ENCODE data around the gene LSAMP. TPM values are rescaled to one million over a fixed set of nuclear protein-coding genes. Genes with fewer than 3 reads are reported as not detected.
"Not testable (repeated sequence)": the region's sequence is repeated elsewhere in the genome, so short reads cannot be mapped to it uniquely, and the experiment has no call there.

LSAMP gene
- total RNA-seq, 1 donor from 2014 or later, result 5.0 TPM

DNA sequence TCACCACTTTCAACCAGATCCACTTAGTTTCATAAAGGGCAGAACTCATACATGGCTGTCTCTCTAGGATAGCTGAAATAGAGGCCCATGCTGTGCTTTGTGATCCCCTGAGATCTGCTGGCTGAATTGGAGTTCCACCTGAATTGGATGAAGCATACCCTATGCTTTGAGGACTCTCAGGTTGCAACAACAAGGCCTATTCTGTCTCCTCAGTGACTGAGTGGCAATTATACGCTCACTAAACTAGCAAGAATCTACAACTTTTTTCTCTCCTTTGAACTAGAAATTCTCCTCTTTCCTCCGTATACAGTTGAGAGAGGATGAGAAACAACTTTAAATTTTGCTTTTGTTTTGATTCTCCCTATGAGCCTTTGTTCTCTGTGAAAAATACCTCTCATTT lies 348.7 kb downstream of the LSAMP start:
- intact Hi-C loops (cut with DNase I), result no loop called here
- DNase-seq (ENCODE audit: missing footprints) (no peak), ATAC-seq (no peak)

DNA sequence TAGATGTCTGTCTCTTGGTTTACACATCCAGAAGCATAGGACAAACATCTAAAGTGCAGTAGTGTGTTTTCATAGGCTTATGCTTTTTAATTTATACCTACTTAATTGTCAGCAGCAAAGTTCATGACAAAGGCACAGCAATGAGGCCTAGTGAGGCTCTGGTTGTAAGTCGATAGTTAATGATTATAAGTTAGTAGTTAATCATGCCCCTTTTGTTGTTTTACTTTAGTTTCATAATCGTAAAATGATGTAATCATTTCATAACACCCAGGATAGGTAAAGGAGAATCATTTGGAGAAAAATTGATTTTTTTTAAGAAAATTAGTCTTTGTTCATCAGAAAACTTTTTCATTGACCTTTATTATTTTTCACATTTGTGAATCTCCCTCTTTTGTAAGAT lies 351.9 kb downstream of the LSAMP start:
- intact Hi-C loops (cut with DNase I), result no loop called here
- DNase-seq (ENCODE audit: missing footprints) (no peak), ATAC-seq (no peak)

DNA sequence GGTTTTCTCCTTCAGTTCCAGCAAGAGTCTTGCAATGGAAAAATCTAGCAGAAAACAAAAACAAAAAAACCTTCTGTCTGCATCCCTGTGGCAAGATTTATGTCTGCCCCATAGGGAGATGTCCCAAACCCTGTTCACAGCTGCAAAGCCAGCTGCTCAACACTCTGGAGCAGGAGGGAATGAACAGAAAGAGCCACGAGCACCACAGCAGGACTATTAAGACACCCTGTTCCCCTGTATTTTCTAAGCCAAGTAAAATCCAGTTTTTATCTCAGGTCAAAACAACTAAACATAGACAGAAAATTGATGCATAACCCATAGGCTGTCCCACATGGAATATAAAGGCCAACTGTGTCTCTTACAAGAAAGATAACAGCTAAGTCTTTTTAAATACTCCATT lies 357.9 kb downstream of the LSAMP start:
- DNase-seq (ENCODE audit: missing footprints), result no peak
- ATAC-seq, result peak; percentile 67
- intact Hi-C loops (cut with DNase I), result no loop called here

- DNase-seq (ENCODE audit: missing footprints) (no peak), ATAC-seq (no peak)
- intact Hi-C loops (cut with DNase I), result no loop called here
These were observed 360.1 kb downstream of the LSAMP start for GRCh38 chr3:116084999-116085791.

- intact Hi-C loops (cut with DNase I), result no loop called here
- DNase-seq (ENCODE audit: missing footprints), result no peak
These were observed 361.6 kb downstream of the LSAMP start for GRCh38 chr3:116083683-116084082.

GRCh38 chr3:116078561-116078960 lies 366.7 kb downstream of the LSAMP start:
- DNase-seq (ENCODE audit: missing footprints) (no peak), ATAC-seq (no peak)
- intact Hi-C loops (cut with DNase I), result no loop called here

More at GRCh38 chr3:116083683-116084082, 361.6 kb downstream of the LSAMP start:
- no peak for ATAC-seq

- no peak for ATAC-seq
- intact Hi-C loops (cut with DNase I), result no loop called here
- DNase-seq (ENCODE audit: missing footprints), result no peak
These were observed 367.7 kb downstream of the LSAMP start for GRCh38 chr3:116077557-116077956.

GRCh38 chr3:116077059-116077458 lies 368.2 kb downstream of the LSAMP start:
- ATAC-seq (no peak), DNase-seq (ENCODE audit: missing footprints) (no peak)
- intact Hi-C loops (cut with DNase I), result no loop called here

DNA sequence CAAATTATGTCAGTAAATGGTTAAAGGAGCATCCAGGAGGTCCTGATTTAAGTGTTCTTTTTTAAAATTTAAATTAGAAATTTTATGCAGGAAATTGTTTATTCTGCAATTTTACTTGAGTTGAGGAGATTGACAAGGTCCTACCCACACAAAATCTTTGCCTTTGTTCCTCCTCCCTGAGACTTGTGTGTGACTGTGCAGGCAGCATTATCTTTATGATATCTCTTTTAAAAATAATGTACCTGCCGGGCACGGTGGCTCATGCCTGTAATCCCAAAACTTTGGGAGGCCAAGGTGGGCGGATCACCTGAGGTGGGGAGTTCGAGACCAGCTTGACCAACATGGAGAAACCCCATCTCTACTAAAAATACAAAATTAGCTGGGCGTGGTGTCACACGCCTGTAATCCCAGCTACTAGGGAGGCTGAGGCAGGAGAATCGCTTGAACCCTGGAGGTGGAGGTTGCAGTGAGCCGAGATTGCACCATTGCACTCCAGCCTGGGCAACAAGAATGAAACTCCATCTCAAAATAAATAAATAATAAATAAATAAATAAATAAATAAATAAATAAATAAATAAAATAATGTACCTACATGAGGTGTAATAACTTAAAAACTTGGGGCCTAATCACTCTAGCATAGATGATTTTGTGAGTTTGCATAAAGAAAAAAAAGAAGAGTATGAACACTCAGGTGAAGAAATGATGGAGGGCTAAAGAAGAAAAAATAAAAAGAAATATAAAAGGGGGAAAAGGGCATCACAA lies 374.6 kb downstream of the LSAMP start:
- intact Hi-C loops (cut with DNase I); ATAC-seq; DNase-seq (ENCODE audit: missing footprints): not testable (repeated sequence)

DNA sequence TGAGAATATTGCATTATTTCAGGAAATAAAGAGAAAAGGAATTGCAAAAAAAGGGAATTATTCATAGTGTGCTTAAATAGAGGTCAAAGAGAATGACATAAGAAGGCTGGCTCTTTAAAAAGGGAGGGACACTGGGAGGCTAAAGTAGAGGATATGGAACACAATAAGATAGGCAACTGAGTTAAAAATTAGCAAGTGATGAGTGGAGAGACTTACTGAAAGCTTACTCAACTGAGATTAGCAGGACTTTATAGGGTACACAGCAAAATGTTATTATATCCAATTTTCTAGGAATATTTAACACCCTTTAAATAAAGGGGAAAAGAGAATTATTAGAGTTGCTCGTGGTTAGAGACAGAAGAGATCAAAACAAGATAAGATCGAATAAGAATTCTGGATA lies 375.2 kb downstream of the LSAMP start:
- intact Hi-C loops (cut with DNase I), result no loop called here
- DNase-seq (ENCODE audit: missing footprints), result no peak

GRCh38 chr3:116069024-116069423 lies 376.3 kb downstream of the LSAMP start:
- ATAC-seq (no peak), DNase-seq (ENCODE audit: missing footprints) (no peak)
- intact Hi-C loops (cut with DNase I), result no loop called here

More for the DNA sequence above, 375.2 kb downstream of the LSAMP start:
- ATAC-seq, result no peak

DNA sequence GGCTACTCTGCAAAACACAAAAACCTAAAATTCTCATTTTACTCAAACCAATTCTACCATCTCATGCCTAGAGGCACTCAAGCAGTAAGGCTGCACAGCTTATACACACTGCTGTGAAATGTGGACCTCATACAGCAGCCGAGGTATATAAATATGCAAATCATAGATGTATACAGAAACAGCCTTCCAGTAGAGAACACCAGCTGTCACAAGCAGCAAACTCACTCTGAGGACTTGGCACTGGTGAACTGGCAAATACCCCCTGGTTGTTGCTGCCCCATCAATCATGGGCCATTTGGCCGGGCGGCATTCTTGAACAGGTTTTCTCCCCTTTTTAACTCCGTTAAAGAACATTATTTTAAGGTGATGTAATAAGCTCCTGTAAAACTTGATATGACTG lies 378.0 kb downstream of the LSAMP start:
- intact Hi-C loops (cut with DNase I), result no loop called here
- no peak for ATAC-seq
- DNase-seq (ENCODE audit: missing footprints), result no peak

DNA sequence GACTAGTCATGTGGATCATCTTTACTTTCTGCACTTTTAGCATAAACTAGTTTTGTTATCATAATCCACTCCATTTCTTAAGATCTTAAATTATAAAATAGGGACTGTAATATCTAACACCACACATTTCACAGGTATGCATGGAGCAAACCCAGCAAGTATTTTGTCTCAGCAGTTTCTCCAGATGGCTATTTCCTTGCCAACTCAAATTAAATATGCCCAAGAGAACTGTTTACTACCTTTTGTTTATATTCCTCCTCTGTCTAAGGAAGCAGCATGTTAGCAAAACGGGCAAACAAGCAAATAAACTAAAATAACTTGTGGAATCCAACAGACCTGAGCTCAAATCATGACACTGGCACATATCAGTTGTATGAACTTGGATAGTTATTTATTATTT lies 379.8 kb downstream of the LSAMP start:
- no peak for DNase-seq (ENCODE audit: missing footprints)
- ATAC-seq, result no peak
- intact Hi-C loops (cut with DNase I), result no loop called here

GRCh38 chr3:116064646-116065045 lies 380.6 kb downstream of the LSAMP start:
- no peak for DNase-seq (ENCODE audit: missing footprints)
- intact Hi-C loops (cut with DNase I), result no loop called here
- ATAC-seq, result no peak

GRCh38 chr3:116059421-116060096 lies 385.7 kb downstream of the LSAMP start:
- intact Hi-C loops (cut with DNase I), result no loop called here
- ATAC-seq, result no peak

GRCh38 chr3:116058844-116059243 lies 386.4 kb downstream of the LSAMP start:
- intact Hi-C loops (cut with DNase I), result no loop called here
- no peak for ATAC-seq
- no peak for DNase-seq (ENCODE audit: missing footprints)

More at GRCh38 chr3:116059421-116060096, 385.7 kb downstream of the LSAMP start:
- DNase-seq (ENCODE audit: missing footprints), result no peak

- intact Hi-C loops (cut with DNase I), result no loop called here
- DNase-seq (ENCODE audit: missing footprints) (no peak), ATAC-seq (no peak)
These were observed 387.8 kb downstream of the LSAMP start for GRCh38 chr3:116057400-116058006.

GRCh38 chr3:116056280-116056679 lies 389.0 kb downstream of the LSAMP start:
- DNase-seq (ENCODE audit: missing footprints) (no peak), ATAC-seq (no peak)
- intact Hi-C loops (cut with DNase I), result no loop called here

GRCh38 chr3:116053017-116053416 lies 392.3 kb downstream of the LSAMP start:
- no peak for DNase-seq (ENCODE audit: missing footprints)
- no peak for ATAC-seq
- intact Hi-C loops (cut with DNase I), result no loop called here

Data from Right ventricle myocardium inferior (tissue), 1 donor.